Thyroid gland (tissue), 4 donors: ENCODE measurements around the gene TRPM5.

Experiments used
- POLR2A ChIP-seq, 2 donors: fragments of 450-650 bp; IDR thresholded peaks; one replicate each; pipeline ENCODE4 v1.6.1; 2017; ENCODE audit warnings: antibody characterized with exemption in 2 of 2, mild to moderate bottlenecking in 2 of 2, moderate library complexity in 1 of 2
- TF ChIP-seq, protein P1 (sequence below), 6 experiments: fragments of 200-600 bp in 3 of 6; fragments of 450-650 bp in 3 of 6; sonication (generic) in 3 of 6; IDR thresholded peaks; one replicate each; pipeline ENCODE4 v1.5.1; 2016 to 2019; ENCODE audit warnings: antibody characterized with exemption in 6 of 6, mild to moderate bottlenecking in 2 of 6, inconsistent platforms in 1 of 6, moderate library complexity in 1 of 6

DNA sequence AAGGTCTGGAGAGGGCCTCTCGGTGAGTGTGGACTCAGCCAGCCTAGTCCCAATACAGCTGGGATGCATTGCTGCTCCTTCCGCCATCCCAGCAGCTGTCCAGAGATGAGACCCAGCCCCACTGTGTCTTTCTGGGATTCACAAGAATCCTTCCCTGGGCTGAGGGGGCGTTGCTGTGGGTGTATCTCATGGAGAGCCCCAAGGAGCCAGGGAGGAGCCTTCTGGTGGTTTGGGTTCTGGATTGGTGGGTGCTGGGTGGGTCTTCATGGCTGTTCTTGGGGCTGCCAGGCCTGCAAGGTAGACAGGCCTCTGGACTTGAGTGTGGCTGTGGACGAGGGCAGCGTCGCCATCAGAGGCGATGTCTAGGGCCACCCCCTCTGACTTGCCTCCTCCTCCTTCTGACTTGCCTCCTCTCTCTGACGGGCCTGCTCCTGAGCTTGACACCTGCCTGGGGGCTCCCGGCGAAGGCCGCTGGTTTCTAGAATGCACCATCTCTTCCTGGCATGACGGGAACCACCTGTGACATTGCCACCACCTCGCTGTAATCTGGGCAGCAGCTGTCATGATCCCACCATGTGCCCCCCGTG, 17.7 kb upstream of the TRPM5 start:
- TF ChIP-seq POLR2A (IDR thresholded peaks at IDR 0.05) = no peak
- TF ChIP-seq, protein P1, sequence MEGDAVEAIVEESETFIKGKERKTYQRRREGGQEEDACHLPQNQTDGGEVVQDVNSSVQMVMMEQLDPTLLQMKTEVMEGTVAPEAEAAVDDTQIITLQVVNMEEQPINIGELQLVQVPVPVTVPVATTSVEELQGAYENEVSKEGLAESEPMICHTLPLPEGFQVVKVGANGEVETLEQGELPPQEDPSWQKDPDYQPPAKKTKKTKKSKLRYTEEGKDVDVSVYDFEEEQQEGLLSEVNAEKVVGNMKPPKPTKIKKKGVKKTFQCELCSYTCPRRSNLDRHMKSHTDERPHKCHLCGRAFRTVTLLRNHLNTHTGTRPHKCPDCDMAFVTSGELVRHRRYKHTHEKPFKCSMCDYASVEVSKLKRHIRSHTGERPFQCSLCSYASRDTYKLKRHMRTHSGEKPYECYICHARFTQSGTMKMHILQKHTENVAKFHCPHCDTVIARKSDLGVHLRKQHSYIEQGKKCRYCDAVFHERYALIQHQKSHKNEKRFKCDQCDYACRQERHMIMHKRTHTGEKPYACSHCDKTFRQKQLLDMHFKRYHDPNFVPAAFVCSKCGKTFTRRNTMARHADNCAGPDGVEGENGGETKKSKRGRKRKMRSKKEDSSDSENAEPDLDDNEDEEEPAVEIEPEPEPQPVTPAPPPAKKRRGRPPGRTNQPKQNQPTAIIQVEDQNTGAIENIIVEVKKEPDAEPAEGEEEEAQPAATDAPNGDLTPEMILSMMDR (IDR thresholded peaks at IDR 0.05) = no peak
